HG02571 (cell line): ENCODE results near the gene MDP1.
"Not testable (repeated sequence)": the region's sequence is repeated elsewhere in the genome, so short reads cannot be mapped to it uniquely, and the experiment has no call there.

ENCODE experiments used
- ATAC-seq: cut with Tn5 transposase; IDR thresholded peaks from one replicate; pipeline ENCODE4 v1.9.1; 2021; ENCODE audit warnings: mild to moderate bottlenecking, moderate library complexity; ENCODE audit not compliant: unreplicated experiment

Gene MDP1

DNA sequence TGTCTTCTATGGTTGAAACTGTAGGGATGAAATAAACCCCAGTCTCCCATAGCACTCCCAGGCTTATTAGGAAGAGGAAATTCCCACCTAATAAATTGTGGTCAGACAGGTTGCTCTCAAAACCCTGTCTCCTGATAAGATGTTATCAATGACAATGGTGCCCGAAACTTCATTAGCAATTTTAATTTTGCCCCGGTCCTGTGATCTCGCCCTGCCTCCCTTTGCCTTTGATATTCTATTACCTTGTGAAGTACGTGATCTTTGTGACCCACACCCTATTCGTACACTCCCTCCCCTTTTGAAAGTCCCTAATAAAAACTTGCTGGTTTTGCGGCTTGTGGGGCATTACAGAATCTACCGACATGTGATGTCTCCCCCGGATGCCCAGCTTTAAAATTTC, 13.3 kb downstream of the MDP1 start:
- not testable (repeated sequence) for ATAC-seq

DNA sequence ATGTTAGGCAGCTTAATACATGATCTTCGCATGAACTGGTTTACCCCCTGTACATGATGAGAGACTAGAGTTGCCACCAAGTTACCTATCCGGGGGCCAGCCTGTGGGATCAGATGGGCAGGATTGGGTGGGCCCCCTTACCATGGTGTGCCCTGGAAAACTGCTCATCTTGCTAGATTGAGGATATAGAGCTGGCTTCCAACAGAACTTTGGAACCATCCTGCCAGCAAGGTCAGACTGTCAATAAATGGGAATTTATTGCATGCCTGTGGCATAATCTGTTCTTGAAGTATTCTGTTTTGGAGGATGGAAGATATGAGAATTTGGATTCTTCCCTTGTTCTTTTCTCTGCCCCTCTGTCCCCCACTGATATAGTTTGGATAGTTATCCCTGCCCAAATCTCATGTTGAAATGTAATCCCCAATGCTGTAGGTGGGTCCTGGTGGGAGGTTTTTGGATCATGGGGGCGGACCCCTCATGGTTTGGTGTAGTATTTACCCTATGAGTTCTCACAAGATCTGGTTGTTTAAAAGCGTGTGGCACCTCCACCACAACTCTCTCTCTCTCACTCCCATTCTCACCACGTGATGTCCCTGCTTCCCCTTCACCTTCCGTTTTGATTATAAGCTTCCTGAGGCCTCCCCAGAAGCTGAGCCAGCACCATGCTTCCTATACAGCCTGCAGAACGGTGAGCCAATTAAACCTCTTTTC, 16.9 kb downstream of the MDP1 start:
- no peak for ATAC-seq

DNA sequence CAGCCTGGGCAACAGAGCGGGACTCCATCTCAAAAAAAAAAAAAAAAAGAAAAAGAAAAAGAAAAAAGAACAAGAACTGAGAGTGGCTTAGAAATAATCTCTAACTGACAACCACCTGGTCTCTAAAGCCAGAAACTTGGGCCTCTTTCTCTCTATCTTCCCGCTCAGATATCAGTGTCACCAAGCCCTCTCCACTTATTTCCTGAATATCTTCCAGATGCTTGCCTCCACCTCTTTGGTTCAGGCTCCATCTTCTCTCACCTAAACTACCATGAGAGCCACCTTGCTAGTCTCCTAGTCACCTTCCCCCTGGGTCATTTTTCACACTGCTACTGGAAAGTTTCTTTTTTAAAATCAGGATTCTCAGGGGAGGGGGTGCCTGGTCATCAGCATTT, 18.8 kb downstream of the MDP1 start:
- ATAC-seq = no peak

DNA sequence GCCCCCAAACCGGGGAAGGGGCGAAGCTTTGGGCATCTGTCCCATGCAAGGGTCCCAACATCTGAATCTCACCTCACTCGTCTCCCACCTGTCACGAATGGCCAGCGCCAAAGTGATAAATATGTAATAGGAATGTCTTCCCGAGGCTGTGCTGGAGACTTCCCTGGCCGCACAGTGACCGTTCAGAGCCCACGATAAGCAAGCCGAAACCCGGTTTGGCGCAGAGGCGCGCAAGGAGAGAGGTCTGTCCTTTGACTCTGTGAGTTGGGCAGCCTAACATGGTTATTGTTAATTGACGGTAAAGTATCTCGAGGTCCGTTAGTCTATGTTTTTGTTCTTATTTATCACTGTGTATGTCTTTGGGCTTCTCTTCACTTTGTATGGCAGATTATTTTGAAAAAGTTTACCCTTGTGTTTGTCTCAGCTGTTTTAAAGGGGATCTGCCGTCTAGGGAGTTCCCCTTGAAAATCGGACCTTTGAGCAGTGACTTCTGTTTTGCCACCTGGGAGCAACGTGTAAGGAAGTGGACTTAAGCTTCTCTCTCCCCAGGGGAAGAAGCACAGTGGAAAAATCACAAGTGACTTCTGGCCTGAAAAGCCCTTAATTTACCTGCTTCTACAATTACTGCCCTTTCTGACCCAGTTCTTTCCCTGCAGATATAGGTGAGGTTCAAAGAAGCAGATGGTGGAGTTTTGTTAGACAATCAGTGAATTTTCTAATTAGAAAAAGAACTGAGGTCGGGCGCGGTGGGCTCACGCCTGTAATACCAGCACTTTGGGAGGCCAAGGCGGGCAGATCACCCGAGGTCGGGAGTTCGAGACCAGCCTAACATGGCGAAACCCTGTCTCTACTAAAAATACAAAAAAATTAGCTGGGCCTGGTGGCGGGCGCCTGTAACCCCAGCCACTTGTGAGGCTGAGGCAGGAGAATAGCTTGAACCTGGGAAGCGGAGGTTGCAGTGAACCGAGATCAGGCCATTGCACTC, 19.5 kb downstream of the MDP1 start:
- ATAC-seq = peak; percentile 24

DNA sequence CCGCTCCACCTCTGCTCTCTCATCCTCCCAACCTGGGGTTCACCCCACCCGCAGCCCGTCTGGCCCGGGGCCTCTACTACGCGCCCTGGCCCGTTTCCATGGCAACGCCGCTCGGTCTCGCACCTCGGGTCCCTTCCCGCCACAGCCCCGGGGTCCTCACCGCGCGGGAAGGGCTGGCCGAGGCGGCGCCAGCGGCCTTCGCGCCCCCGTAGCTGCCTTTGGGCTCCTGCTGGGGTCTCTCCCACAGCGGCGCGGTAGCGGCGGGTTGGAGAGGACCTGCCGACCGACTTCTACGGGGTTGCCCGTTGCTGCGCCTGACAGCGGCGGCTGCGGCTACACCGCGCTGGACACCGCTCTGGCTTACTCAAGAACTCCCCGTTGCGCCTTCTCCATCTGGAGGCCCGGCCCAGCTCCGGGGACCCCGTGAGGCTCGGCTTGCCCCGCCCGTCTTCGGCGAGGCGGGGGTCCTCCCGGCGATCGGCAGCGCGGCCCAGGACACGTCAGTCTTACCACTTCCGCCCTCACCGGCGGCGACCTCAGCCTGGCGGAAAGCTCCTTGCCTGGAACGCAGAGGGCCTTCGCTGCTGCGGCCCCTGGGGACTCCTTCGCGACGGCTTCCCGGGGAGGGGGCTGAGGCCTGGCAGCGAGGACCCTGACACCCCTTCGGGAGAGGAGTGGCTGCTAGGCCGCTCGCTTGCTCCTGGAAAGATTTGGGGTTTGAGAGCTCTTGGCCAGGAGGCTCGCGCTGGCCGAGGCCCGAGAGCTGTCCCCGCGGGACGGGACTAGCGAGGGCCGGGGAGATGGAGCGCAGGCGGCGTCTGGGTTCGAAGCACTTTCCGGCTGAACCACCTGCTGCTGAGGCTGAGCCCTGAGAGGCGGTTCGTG, 20.4 kb downstream of the MDP1 start, which contains the start of gene TM9SF1:
TM9SF1 (minus strand) TSS at position 256 of the 885 bp plus-strand sequence. CDS start 422 bp downstream, outside the sequence.
- peak; percentile 74 for ATAC-seq

DNA sequence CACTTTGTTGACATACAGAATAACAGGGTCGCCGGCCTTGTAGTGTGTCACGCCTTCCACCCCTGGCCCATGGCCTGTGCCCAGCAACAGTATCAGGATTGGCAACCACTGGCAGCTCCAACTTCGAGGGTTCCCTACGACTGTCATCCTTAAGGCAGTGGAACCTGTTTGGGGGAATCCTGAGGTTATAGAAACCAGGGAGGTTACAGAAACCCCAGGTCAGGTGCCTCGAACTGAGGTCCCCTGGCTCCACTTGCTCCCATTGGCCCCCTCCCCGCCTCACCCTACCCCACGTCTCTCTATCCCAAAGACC, 21.0 kb downstream of the MDP1 start:
- no peak for ATAC-seq

DNA sequence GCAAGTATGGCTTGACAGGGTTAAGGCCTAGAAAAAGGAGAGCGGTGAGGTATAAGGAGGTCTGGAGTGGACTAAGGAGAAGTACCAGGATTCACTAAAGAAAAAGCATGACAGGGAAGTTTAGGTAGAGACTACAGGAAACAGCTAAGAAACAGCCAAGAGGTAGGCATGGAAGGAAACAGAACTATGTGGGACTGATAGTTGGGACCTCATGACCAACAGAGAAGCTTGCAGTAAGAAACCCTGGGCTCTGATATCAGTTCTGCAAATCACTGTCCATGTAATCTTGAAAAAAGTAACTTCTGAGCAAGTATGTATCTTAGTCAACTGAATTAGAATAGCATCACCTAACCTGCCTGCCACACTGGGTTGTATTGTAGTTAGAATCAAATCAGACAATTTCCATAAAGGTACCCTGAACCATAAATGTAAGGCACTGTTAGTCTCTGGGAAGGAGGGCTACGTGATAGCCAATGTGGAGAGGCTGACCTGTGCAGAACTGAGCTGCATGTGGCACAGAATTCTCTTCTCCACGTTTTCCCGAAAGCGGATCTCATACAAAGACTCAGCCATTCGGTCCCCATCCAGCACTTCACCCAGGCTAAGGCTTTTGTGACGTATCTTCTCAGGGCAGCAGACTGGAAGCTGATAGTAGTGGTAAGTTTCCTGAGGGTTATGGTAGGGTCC, 21.5 kb downstream of the MDP1 start:
- no peak for ATAC-seq

GRCh38 chr14:24192933-24193332, 22.9 kb downstream of the MDP1 start:
- ATAC-seq = no peak

DNA sequence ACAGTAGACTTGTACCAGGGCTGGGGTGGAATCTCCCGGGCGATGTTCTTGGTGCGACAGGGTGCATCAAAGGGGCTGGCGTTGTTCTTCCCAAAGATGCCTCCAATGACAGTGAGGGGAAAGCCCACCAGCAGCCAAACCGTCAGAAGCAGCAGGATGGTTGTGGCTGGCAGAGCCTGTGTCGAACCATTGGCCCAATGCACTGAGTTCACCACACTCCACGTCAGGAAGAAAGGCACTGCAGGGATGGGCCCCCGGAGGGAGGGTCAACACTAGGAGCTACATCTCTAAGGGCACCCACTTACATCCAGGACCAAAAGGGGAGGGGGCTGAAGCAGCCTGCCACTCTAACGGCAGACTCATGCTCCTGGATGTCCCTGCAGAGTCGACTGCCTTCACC, 25.4 kb downstream of the MDP1 start:
- no peak for ATAC-seq

DNA sequence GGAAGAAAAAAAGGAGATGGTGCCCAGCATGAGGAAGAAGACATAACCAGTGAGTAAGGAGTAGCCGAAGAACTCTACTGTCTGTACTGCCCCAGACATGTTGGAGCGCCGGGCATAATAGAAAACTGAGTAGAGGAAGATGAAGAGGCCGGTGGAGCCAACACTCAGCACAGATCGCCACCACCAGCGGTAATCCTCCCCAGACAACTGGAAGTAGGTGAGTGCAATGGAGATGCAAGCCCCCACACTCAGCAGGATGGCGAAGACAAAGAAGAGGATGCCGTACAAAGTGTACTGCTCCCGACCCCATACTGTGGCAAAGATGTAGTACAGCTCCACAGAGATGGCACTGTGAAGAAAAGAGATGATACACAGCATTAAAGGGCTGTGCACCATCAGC, 26.4 kb downstream of the MDP1 start:
- no peak for ATAC-seq

DNA sequence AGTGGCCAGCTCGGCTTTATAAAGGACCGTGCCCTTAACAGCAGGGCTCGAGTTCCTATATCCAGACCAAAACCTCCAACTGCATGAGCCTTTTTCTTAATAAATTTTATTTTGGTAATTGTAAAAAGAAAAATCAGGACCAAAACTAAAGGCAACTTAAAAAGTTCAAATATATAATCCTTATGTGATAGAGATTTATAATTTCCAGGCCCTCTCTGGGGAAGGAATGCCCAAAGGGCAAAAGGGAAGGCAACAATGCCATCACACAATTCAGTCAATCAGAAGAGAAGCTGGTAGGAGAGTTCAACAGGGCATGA, 26.8 kb downstream of the MDP1 start:
- no peak for ATAC-seq

GRCh38 chr14:24188251-24189058, 27.4 kb downstream of the MDP1 start, which contains the start of gene IPO4:
Gene IPO4, minus strand, starts transcription at chr14:24188816. Its CDS starts 29 bp downstream, at chr14:24188787.
- ATAC-seq = peak; percentile 86

DNA sequence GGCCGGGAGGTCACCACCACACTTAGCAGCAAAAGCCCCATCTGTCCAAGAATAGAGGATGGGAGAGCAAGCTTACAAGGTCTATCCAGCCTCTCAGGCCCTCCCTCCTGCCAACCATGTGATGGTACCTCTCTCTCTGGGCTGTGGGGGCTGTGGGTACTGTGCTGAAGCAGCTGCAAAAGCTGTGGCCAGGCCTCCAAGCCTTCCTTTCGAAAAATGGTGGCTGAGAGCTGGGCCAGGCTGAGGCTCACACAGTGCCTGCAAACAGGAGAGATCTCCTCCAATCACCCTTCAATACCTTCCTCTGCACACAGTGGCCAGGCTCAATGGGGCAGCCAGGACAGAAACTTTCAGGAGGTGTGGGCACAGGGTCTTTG, 28.3 kb downstream of the MDP1 start:
- ATAC-seq = no peak

DNA sequence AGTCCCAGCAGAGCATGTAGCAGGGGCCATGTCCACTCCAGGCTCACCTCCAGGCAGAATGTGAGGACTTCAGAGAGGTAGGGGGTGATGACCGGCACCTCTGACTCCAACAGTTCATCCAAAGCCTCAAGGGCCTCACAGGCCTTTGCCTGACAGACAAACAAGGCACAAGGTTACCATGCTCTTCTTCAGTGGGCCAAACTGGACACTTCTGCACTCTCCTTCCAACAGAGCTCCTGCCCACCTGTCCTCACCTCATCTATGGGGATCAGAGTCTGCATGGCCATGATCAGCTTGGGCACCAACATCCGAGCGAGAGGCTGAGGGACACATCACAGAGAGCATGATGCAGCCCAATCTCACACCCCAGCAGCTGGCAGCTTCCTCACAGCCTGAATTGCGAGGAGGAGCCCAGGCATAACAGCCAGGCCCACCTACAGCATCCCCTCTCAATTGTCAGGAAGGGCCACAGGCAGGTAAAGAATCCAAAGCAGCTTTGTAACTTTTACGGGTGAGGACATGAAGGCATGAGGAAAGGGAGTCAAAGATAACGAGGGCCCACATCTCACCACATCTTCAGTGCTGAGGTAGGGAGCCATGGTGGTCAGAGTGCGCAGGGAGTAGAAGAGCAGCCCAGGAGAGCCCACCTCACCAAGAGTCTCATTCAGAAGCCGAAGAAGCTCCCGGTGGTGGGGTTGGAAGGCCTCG, 28.9 kb downstream of the MDP1 start:
- ATAC-seq = no peak

GRCh38 chr14:24185741-24186140, 30.1 kb downstream of the MDP1 start:
- ATAC-seq = no peak

DNA sequence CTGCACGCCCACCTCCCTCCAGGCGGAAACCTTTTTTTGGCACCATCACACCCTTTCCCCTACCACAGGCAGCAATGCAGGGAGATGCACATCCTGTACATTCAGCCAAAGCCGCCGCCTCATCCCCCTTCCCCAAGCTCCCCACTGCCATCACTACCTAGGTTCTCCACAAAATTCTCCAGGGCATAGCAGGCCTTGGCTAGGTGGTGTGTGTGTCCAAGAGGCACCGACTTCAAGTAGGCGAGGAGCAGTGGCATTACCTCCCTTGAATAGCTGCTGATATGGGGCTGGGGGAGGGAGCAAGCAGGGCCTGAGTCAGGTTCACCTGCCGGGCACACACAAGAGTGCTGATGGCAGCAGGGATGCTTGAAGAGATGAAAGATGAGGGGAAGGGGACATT, 30.8 kb downstream of the MDP1 start:
- ATAC-seq = no peak

GRCh38 chr14:24184104-24184970, 31.5 kb downstream of the MDP1 start:
- ATAC-seq = no peak

- ATAC-seq = no peak
Measured at GRCh38 chr14:24183014-24183481, 32.8 kb downstream of the MDP1 start.
